ENCODE data around the gene ZNF516.

DNA sequence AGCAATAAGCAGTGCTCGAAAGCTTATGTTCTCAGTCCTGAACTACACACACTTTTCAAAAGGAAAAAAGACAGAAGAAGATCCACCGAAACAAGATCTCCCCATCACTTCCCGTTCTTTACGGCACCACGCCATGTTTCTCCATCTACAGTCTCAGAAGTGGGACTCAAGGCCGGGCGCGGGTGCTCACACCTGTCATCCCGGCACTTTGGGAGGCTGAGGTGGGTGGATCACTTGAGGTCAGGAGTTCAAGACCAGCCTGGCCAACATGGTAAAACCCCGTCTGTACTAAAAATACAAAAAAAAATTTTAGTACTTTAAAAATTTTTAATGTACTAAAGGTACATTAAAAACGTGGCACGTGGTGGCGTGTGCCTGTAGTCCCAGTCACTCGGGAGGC, 31.2 kb downstream of the ZNF516 start:
- TF ChIP-seq EZH2 (IDR thresholded peaks at IDR 0.05; ENCODE audit: insufficient read depth, poor library complexity, severe bottlenecking) (no peak), EZH2phosphoT487 (IDR thresholded peaks at IDR 0.05; ENCODE audit: insufficient read depth, low read depth) (no peak)

Data from GM23248 (cell line).